Keratinocyte (primary cell): ENCODE results near the gene ADGRG1.

ENCODE experiments used
- EZH2 ChIP-seq: IDR thresholded peaks from one replicate; pipeline ENCODE4 v1.6.1; 2012; ENCODE audit warnings: inconsistent platforms, mild to moderate bottlenecking, low read length, moderate library complexity
- TF ChIP-seq, protein P1 (sequence below), 3 experiments: IDR thresholded peaks in 1 of 3; conservative IDR thresholded peaks in 1 of 3; optimal IDR thresholded peaks in 1 of 3; 2 replicates in 2 of 3; 3 replicates in 1 of 3; pipeline versions ENCODE3 to v1.5.1; 2011; ENCODE audit warnings: low read length in 3 of 3, mild to moderate bottlenecking in 3 of 3, moderate library complexity in 2 of 3, control low read depth in 1 of 3, inconsistent platforms in 1 of 3; ENCODE audit not compliant: insufficient read depth in 2 of 3; ENCODE audit errors: extremely low read depth in 1 of 3

GRCh38 chr16:57648125-57648524 lies 19.7 kb downstream of the ADGRG1 start:
- TF ChIP-seq, protein P1, sequence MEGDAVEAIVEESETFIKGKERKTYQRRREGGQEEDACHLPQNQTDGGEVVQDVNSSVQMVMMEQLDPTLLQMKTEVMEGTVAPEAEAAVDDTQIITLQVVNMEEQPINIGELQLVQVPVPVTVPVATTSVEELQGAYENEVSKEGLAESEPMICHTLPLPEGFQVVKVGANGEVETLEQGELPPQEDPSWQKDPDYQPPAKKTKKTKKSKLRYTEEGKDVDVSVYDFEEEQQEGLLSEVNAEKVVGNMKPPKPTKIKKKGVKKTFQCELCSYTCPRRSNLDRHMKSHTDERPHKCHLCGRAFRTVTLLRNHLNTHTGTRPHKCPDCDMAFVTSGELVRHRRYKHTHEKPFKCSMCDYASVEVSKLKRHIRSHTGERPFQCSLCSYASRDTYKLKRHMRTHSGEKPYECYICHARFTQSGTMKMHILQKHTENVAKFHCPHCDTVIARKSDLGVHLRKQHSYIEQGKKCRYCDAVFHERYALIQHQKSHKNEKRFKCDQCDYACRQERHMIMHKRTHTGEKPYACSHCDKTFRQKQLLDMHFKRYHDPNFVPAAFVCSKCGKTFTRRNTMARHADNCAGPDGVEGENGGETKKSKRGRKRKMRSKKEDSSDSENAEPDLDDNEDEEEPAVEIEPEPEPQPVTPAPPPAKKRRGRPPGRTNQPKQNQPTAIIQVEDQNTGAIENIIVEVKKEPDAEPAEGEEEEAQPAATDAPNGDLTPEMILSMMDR (optimal IDR thresholded peaks at IDR 0.05 in 1 of 3, IDR thresholded peaks at IDR 0.05 in 1 of 3, conservative IDR thresholded peaks at IDR 0.05 in 1 of 3; ENCODE audit: extremely low read depth in 1 of 3, insufficient read depth in 2 of 3, low read length in 3 of 3) = no peak
- no peak for TF ChIP-seq EZH2
